SU-DHL-6 (cell line): ENCODE measurements around the gene MEIS1.

Experiments
- H2AFZ ChIP-seq: fragments of 200-600 bp; sonication (generic); 2 replicates; pipeline ENCODE4 v1.6.1; 2014; ENCODE audit warnings: low read depth, mild to moderate bottlenecking, moderate library complexity, mixed read lengths, antibody characterized with exemption, low read length; ENCODE audit not compliant: severe bottlenecking
- H3F3A ChIP-seq: fragments of 200-600 bp; shearing (Covaris generic); 2 replicates; pipeline ENCODE4 v1.6.0; 2016; ENCODE audit warnings: antibody characterized with exemption, mild to moderate bottlenecking; ENCODE audit not compliant: insufficient read depth
- H3K27ac ChIP-seq: fragments of 200-600 bp; sonication (generic); 2 replicates; pipeline ENCODE4 v1.5.1; 2016; ENCODE audit warnings: low read depth, mild to moderate bottlenecking, low read length, moderate library complexity, mixed read lengths
- H3K27me3 ChIP-seq: fragments of 200-600 bp; sonication (generic), shearing (Covaris generic); 2 replicates; pipeline ENCODE4 v1.6.0; 2014; ENCODE audit warnings: mild to moderate bottlenecking, low read length
- H3K36me3 ChIP-seq: fragments of 200-600 bp; sonication (generic); 2 replicates; pipeline ENCODE4 v1.6.1; 2014; ENCODE audit warnings: mild to moderate bottlenecking, low read length, mixed read lengths
- H3K4me2 ChIP-seq: fragments of 300-600, 200-600 bp; shearing (Covaris generic), sonication (generic); 2 replicates; pipeline ENCODE4 v1.6.0; 2014; ENCODE audit warnings: low read length, low read depth, mild to moderate bottlenecking; ENCODE audit not compliant: poor library complexity, severe bottlenecking
- H3K4me3 ChIP-seq: fragments of 200-600 bp; sonication (generic); 2 replicates; pipeline ENCODE4 v1.5.1; 2014; ENCODE audit warnings: antibody characterized with exemption, low read length, mild to moderate bottlenecking, mixed read lengths; ENCODE audit not compliant: insufficient read depth, poor library complexity, severe bottlenecking
- H3K79me2 ChIP-seq: fragments of 200-600 bp; sonication (generic); 2 replicates; pipeline ENCODE4 v1.6.1; 2014; ENCODE audit warnings: mild to moderate bottlenecking, low read length, moderate library complexity; ENCODE audit not compliant: insufficient read depth
- H3K9ac ChIP-seq: fragments of 200-600 bp; sonication (generic); 2 replicates; pipeline ENCODE4 v1.7.0; 2014; ENCODE audit warnings: mild to moderate bottlenecking, low read length
- H3K9me2 ChIP-seq: fragments of 200-600 bp; sonication (generic); replicated peaks from 2 replicates; pipeline ENCODE4 v1.6.1; 2014; ENCODE audit warnings: low read length; ENCODE audit not compliant: insufficient read depth
- H3K9me3 ChIP-seq: fragments of 200-600 bp; sonication (generic); 2 replicates; pipeline ENCODE4 v1.6.1; 2014; ENCODE audit warnings: low read length, mixed read lengths; ENCODE audit not compliant: insufficient read depth
- H4K20me1 ChIP-seq: fragments of 200-600 bp; sonication (generic); 2 replicates; pipeline ENCODE4 v1.6.1; 2014; ENCODE audit warnings: low read depth, mild to moderate bottlenecking, antibody characterized with exemption, low read length, moderate library complexity, mixed read lengths
- CTCF ChIP-seq: fragments of 200-600 bp; sonication (generic); IDR thresholded peaks from one replicate; pipeline ENCODE4 v1.5.1; 2017; ENCODE audit warnings: antibody characterized with exemption, mild to moderate bottlenecking, low read length, moderate library complexity; ENCODE audit not compliant: insufficient read depth, poor library complexity, severe bottlenecking
- EZH2phosphoT487 ChIP-seq: fragments of 200-600 bp; sonication (generic), shearing (Covaris generic); conservative IDR thresholded peaks from 2 replicates; pipeline ENCODE4 v1.6.1; 2018; ENCODE audit warnings: mild to moderate bottlenecking, antibody characterized with exemption, low read length, moderate library complexity, mixed read lengths

The MEIS1 gene

GRCh38 chr2:66602341-66602740 is 167.4 kb downstream of the MEIS1 start:
- Histone ChIP-seq H3F3A (no peaks in the 10 kb centered on the region), H3K9ac (no peak overlapping the region), H3K9me2 (no peaks in the 10 kb centered on the region), H4K20me1 (no peaks in the 10 kb centered on the region), H3K4me2 (no peak overlapping the region), H3K36me3 (no peaks in the 10 kb centered on the region), H3K9me3 (no peaks in the 10 kb centered on the region), H3K27ac (no peak overlapping the region), H3K79me2 (no peaks in the 10 kb centered on the region), H2AFZ (no peak overlapping the region), H3K4me3 (no peak overlapping the region), H3K27me3 (no peaks in the 10 kb centered on the region)
- TF ChIP-seq CTCF, result no peak
- TF ChIP-seq EZH2phosphoT487, result no peak

- Histone ChIP-seq H3K27me3 (no peaks in the 10 kb centered on the region), H3F3A (no peaks in the 10 kb centered on the region), H3K79me2 (no peaks in the 10 kb centered on the region), H2AFZ (no peak overlapping the region), H4K20me1 (no peaks in the 10 kb centered on the region), H3K9ac (no peak overlapping the region), H3K36me3 (no peaks in the 10 kb centered on the region), H3K9me3 (no peaks in the 10 kb centered on the region), H3K27ac (no peak overlapping the region), H3K9me2 (no peaks in the 10 kb centered on the region), H3K4me3 (no peak overlapping the region), H3K4me2 (no peak overlapping the region)
- TF ChIP-seq CTCF (no peak), EZH2phosphoT487 (no peak)
These were observed 169.4 kb downstream of the MEIS1 start for GRCh38 chr2:66604326-66604725.

GRCh38 chr2:66604976-66605375 is 170.1 kb downstream of the MEIS1 start:
- Histone ChIP-seq H3K36me3 (no peaks in the 10 kb centered on the region), H3K27me3 (no peaks in the 10 kb centered on the region), H3K9ac (no peak overlapping the region), H3K9me3 (no peaks in the 10 kb centered on the region), H3K4me3 (no peak overlapping the region), H3K79me2 (no peaks in the 10 kb centered on the region), H3K27ac (no peak overlapping the region), H4K20me1 (no peaks in the 10 kb centered on the region), H3K9me2 (no peaks in the 10 kb centered on the region), H3F3A (no peaks in the 10 kb centered on the region), H2AFZ (no peak overlapping the region), H3K4me2 (no peak overlapping the region)
- TF ChIP-seq EZH2phosphoT487 (no peak), CTCF (no peak)

GRCh38 chr2:66607152-66607551 is 172.2 kb downstream of the MEIS1 start:
- H2AFZ ChIP-seq, result no peak overlapping the region
- no peaks in the 10 kb centered on the region for H3K27me3 ChIP-seq

More at GRCh38 chr2:66607152-66607551, 172.2 kb downstream of the MEIS1 start:
- TF ChIP-seq EZH2phosphoT487, result no peak
- H3K36me3 ChIP-seq, result no peaks in the 10 kb centered on the region
- no peaks in the 10 kb centered on the region for H3K79me2 ChIP-seq
- no peaks in the 10 kb centered on the region for H3F3A ChIP-seq
- no peaks in the 10 kb centered on the region for H3K9me3 ChIP-seq
- H3K4me3 ChIP-seq, result no peak overlapping the region
- H3K9ac ChIP-seq, result no peak overlapping the region
- H3K4me2 ChIP-seq, result no peak overlapping the region
- no peaks in the 10 kb centered on the region for H4K20me1 ChIP-seq
- no peaks in the 10 kb centered on the region for H3K9me2 ChIP-seq
- no peak overlapping the region for H3K27ac ChIP-seq
